ENCODE data around the gene AK2. TPM values are rescaled to one million over a fixed set of nuclear protein-coding genes. Genes with fewer than 3 reads are reported as not detected.

Gene AK2
- total and polyA plus RNA-seq, 2 donors (not counting 1 experiment from before 2014, with no cell fraction given) = 66.8 to 109 TPM

GRCh38 chr1:32991819-32992488, 44.7 kb downstream of the AK2 start:
- Histone ChIP-seq H3K9me3 (ENCODE audit: control extremely low read depth in 1 of 3, control insufficient read depth in 2 of 3, insufficient read depth in 1 of 3, low read length in 2 of 3) (no peaks in the 10 kb centered on the region), H4K20me1 (ENCODE audit: control insufficient read depth, insufficient read depth, low read length, poor library complexity, severe bottlenecking) (no peaks in the 10 kb centered on the region), H3K79me2 (ENCODE audit: control insufficient read depth, insufficient read depth, low read length) (no peaks in the 10 kb centered on the region), H3K4me3 (ENCODE audit: control extremely low read depth in 1 of 5, extremely low read depth in 1 of 5, insufficient read depth in 1 of 5, low read depth in 2 of 5, low read length in 4 of 5) (peak overlapping the region in 2 of 5 experiments; percentile 14 to 45), H3K27ac (ENCODE audit: low read length in 2 of 2) (peak overlapping the region; percentile 63 to 88), H3K27me3 (replicated peaks in 1 of 4; ENCODE audit: control extremely low read depth in 1 of 4, control insufficient read depth in 3 of 4, insufficient read depth in 4 of 4, low read length in 3 of 4) (no peaks in the 10 kb centered on the region), H3K36me3 (replicated peaks in 1 of 2; ENCODE audit: control extremely low read depth in 1 of 2, control insufficient read depth in 1 of 2, extremely low read depth in 1 of 2, insufficient read depth in 2 of 2, low read length in 1 of 2) (no peaks in the 10 kb centered on the region), H3K4me2 (replicated peaks; ENCODE audit: low read depth, low read length, poor library complexity, severe bottlenecking) (peak overlapping the region; percentile 74), H3K4me1 (ENCODE audit: control insufficient read depth in 2 of 2, insufficient read depth in 2 of 2, low read length in 2 of 2) (peaks cover 51 to 53% of the 10 kb centered on the region in 2 donors), H2AFZ (ENCODE audit: insufficient read depth, low read depth, low read length, poor library complexity, severe bottlenecking) (peak overlapping the region; percentile 20), H3K9ac (ENCODE audit: low read length) (peak overlapping the region; percentile 43)
- ChIA-PET POLR2A (interaction anchor here (0.5 to 3.6 kb wide), 6 partner anchors 9 to 701 kb away, joined by 3 to 34 read pairs (median 5); partner anchors contain the start of gene RNF19B), CTCF (interaction anchor here (0.6 to 3.2 kb wide), 12 partner anchors 10 to 1023 kb away, joined by 3 to 32 read pairs (median 4); no protein-coding TSS in a partner anchor)
- intact Hi-C loops (cut with micrococcal nuclease) = loop anchor here (1.0 to 5.0 kb wide), 4 partner anchors 11 to 45 kb away; partner anchors contain the start of genes AK2 and RNF19B
- Mint-ChIP-seq H3K4me1 (peaks cover 56% of the 10 kb centered on the region), H3K27me3 (no peaks in the 10 kb centered on the region), H3K4me3 (peak overlapping the region; percentile 74), H3K27ac (peak overlapping the region; percentile 98), H3K9me3 (ENCODE audit: insufficient read depth) (no peaks in the 10 kb centered on the region)
- ATAC-seq (ENCODE audit: low read depth) (no peak), DNase-seq (no peak)
- 47% methylated on average over 9 of the region's 9 CpGs for WGBS (ENCODE audit: insufficient coverage)
- TF ChIP-seq CTCF (IDR thresholded peaks at IDR 0.05) = no peak
- no peak for TF ChIP-seq EZH2 (IDR thresholded peaks at IDR 0.05; ENCODE audit: borderline replicate concordance, insufficient read depth, low read depth, low read length, poor library complexity, severe bottlenecking)

- DNase-seq (no peak), ATAC-seq (ENCODE audit: low read depth) (no peak)
- Histone ChIP-seq H4K20me1 (ENCODE audit: control insufficient read depth, insufficient read depth, low read length, poor library complexity, severe bottlenecking) (no peaks in the 10 kb centered on the region), H3K27me3 (replicated peaks in 1 of 4; ENCODE audit: control extremely low read depth in 1 of 4, control insufficient read depth in 3 of 4, insufficient read depth in 4 of 4, low read length in 3 of 4) (no peaks in the 10 kb centered on the region), H3K27ac (ENCODE audit: low read length in 2 of 2) (peak overlapping the region; percentile 63 to 88), H3K36me3 (replicated peaks in 1 of 2; ENCODE audit: control extremely low read depth in 1 of 2, control insufficient read depth in 1 of 2, extremely low read depth in 1 of 2, insufficient read depth in 2 of 2, low read length in 1 of 2) (no peaks in the 10 kb centered on the region), H3K4me3 (ENCODE audit: control extremely low read depth in 1 of 5, extremely low read depth in 1 of 5, insufficient read depth in 1 of 5, low read depth in 2 of 5, low read length in 4 of 5) (peak overlapping the region in 1 of 5 experiments; percentile 45), H3K4me1 (ENCODE audit: control insufficient read depth in 2 of 2, insufficient read depth in 2 of 2, low read length in 2 of 2) (peaks cover 51 to 53% of the 10 kb centered on the region in 2 donors), H3K9ac (ENCODE audit: low read length) (peak overlapping the region; percentile 43), H3K79me2 (ENCODE audit: control insufficient read depth, insufficient read depth, low read length) (no peaks in the 10 kb centered on the region), H3K9me3 (ENCODE audit: control extremely low read depth in 1 of 3, control insufficient read depth in 2 of 3, insufficient read depth in 1 of 3, low read length in 2 of 3) (no peaks in the 10 kb centered on the region), H2AFZ (ENCODE audit: insufficient read depth, low read depth, low read length, poor library complexity, severe bottlenecking) (peak overlapping the region; percentile 20), H3K4me2 (replicated peaks; ENCODE audit: low read depth, low read length, poor library complexity, severe bottlenecking) (peak overlapping the region; percentile 74)
- H3K27me3 Mint-ChIP-seq = no peaks in the 10 kb centered on the region
- TF ChIP-seq CTCF (IDR thresholded peaks at IDR 0.05) = no peak
- TF ChIP-seq EZH2 (IDR thresholded peaks at IDR 0.05; ENCODE audit: borderline replicate concordance, insufficient read depth, low read depth, low read length, poor library complexity, severe bottlenecking) = no peak
- ChIA-PET POLR2A (interaction anchor here (3.6 kb wide), 1 partner anchor 27 kb away, joined by 34 read pairs; the partner anchor contains the start of gene RNF19B), CTCF (interaction anchor here (1.0 to 3.2 kb wide), 3 partner anchors 13 to 57 kb away, joined by 3 to 32 read pairs (median 19); no protein-coding TSS in a partner anchor)
- intact Hi-C loops (cut with micrococcal nuclease) = loop anchor here (5.0 kb wide), 1 partner anchor 44 kb away; no protein-coding TSS in a partner anchor
- H3K9me3 Mint-ChIP-seq (ENCODE audit: insufficient read depth) = no peaks in the 10 kb centered on the region
- H3K4me1 Mint-ChIP-seq = peaks cover 54% of the 10 kb centered on the region
- H3K4me3 Mint-ChIP-seq = peak overlapping the region; percentile 74
- peak overlapping the region; percentile 98 for H3K27ac Mint-ChIP-seq
- 75% methylated on average over 3 of the region's 5 CpGs for WGBS (ENCODE audit: insufficient coverage)
These were observed 45.3 kb downstream of the AK2 start for GRCh38 chr1:32991386-32991785.
